GM18870 (cell line): Measurements from ENCODE around the gene NUDT3.

Experiments
- ATAC-seq: cut with Tn5 transposase; IDR thresholded peaks from one replicate; pipeline ENCODE4 v1.9.1; 2021; ENCODE audit warnings: moderate library complexity; ENCODE audit not compliant: unreplicated experiment

The NUDT3 gene

DNA sequence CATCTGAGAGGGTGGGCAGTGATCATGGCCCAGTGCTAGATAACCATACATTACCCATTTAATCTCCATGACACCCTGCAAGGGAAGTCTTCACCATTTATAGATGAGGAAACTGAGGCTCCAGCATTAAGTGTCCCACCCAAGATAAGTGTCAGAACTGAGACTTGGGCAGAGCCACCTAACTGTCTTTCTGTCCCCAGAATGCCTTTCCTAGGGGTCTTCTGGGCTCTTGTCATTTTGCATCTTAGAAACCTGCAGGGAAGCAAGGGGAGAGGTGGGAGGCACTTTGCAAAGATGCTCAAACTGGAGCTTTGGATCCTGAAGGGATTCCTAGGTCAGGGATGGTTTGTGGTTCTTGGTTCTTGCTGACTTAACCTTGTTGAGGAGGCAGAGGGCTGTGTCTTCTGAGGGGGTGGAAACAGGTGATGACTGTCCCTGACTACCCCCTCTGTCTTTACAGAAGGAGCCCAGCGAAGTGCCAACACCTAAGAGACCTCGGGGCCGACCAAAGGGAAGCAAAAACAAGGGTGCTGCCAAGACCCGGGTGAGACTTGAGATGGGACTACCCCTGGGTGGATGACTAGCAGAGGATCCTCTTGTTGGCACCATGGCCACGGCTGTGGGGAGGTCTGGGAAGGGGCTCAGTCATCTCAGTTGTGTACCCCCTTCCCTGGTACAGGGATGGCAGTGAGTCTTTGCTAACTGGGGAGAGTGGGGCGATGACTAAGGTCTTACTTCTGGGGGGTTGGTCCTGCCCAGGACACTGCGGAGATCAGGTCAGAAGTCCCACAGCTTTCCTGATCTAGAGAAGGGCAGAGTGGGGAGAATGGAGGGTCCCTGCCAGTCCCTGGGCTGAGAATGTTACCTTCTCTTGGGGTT is 150.0 kb downstream of the NUDT3 start:
- no peak for ATAC-seq

DNA sequence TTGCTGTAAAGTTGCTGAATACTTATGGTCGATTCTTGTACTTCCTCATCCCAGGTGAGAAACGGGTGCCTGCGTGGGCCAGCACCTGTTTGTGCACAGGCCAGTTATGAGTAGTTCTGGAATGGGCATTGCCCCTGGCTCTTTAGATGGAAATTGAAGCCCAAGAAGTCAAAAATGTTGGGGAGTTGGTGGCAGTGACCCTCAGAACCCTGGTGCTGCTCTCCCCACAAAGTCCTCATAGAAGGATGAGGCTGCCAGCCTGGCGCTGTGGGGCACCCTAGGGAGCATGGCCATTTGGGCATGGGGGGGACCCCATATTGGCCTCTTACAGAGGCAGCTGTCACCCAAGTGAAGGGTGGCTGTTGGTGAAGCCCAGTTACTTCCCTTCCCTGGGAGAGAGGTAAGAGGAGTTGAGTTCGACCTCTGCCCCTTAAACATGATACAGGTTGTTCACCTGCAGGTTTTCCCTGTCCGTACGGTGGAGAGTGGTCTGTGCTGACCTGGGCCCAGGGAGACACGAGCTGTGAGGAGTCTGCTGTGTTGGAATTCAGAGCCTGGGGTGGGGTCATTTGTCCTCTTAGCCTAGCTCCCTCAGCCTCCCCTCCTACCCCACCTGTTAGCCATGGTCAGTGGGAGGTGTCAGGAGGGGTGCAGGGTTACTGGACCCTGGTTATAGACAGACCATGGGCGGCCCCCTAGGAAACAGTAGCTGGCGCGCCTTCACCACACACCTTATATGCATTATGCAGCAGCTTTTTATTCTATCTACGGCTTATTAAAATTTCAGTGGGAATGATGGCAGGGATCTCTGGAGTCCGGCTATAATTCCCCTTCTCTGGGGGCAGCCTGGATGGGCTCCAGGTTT is 150.9 kb downstream of the NUDT3 start:
- no peak for ATAC-seq

DNA sequence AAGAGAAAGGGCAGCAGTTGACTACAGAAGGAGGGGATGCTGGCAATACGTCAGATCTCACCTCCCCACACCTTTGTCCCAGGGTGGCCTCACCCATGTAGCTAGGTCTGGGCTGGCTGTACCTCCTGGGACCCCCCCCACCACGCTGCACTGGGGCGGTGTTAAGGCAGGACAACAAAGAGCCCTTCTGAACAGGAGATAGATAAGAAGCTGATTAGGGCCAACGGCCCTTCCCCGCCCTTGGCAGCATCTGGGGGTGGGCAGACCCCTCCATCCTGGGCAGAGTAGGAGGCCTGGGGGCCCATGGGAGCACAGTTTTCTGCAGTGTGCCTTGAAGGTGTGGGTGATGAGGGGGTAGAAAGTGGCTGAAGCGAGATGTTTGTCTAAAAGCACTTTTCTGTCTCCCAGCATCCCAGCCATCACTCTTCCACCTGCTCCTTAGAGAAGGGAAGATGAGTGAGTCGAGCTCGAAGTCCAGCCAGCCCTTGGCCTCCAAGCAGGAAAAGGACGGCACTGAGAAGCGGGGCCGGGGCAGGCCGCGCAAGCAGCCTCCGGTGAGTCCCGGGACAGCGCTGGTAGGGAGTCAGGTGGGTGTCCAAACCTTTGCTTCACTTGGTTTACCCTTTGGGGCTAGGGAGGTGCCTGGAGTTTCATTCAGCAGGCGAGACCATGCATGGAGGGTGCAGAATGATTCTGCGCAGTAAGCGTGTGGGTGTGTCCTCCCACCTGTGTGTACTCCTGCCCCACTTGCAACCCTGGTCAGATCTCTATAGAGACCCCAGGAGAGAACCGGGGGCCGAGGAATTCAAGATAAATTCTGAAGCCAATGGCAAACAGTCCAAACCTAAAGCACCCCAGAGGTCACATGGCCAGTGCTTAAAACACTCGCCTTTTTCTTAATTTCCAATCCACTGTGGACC is 151.9 kb downstream of the NUDT3 start:
- ATAC-seq: no peak

DNA sequence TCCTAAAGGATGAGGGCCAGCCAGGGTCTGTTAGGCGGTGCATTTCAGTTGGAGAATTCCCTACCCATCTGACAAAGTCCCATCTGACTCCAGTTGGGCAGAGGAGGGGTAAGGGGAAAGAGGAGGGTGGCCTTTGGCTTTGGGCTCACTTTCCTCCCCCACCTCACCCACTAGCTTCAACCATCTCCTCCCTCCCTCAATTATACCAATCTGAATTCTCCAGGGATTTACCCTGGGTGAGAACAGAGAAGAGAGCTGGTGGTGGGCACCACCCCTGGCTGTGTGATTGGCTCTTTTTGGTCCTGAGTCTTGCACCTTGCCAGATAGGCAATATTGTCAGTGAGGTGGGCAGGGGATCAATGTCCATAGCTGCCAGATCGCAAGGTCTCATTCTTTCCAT is 152.6 kb downstream of the NUDT3 start:
- no peak for ATAC-seq

DNA sequence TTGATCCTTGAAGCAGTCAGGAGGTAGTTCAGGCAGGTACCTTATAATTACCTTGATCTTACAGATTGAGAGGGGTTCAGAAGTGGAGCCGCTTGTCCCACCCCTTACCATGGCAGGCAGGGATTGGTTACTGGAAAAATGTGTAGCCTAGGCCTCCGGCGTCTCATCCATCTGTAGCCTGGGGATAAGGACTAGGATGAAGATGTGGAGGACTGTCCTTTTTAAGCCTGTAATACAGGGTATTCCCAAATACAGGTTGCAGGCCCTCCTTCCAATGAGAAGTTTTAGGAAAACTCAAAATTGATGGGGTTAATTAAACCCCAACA is 153.0 kb downstream of the NUDT3 start:
- ATAC-seq: no peak

DNA sequence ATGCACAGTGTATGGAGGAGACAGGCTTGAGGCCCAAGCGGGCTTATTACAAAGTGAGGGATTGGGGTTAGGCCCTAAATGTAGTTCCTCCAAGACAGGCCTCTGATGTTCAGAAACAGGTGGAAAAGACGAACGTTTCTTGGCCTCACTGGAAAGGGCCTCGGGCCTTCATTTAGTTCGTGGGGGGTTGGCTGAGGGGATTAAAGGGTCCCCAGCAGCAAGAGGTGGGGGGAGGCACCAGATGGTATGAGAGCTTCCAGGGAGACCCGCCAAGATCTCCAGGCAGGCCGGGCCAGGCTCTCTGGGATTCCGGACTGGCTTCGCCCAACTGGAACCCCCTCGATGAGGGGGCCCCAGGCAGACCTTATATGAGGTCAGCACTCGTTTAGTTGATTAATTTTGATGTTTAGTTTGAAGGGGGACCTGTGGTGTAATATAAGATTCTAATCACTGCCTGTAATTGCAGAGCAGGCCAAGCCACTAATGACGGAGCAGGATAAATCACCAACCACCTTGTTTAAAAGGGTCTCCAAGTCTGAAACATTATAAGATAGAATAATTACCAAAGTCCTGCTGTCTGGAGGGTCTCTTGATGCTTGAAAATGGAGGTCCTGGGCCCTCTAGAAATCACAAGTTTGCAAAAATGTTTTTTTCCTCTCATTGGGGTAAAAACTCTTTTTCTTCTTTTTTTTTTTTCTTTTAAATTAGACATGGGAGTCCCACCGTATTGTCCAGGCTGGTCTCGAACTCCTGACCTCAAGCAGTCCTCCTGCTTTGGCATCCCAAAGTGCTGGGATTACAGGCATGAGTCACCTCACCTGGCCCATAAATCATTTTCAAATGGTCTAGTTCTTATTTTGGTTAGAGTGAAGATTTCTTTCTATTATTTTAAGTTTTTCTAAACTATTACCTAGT is 153.6 kb downstream of the NUDT3 start:
- no peak for ATAC-seq

DNA sequence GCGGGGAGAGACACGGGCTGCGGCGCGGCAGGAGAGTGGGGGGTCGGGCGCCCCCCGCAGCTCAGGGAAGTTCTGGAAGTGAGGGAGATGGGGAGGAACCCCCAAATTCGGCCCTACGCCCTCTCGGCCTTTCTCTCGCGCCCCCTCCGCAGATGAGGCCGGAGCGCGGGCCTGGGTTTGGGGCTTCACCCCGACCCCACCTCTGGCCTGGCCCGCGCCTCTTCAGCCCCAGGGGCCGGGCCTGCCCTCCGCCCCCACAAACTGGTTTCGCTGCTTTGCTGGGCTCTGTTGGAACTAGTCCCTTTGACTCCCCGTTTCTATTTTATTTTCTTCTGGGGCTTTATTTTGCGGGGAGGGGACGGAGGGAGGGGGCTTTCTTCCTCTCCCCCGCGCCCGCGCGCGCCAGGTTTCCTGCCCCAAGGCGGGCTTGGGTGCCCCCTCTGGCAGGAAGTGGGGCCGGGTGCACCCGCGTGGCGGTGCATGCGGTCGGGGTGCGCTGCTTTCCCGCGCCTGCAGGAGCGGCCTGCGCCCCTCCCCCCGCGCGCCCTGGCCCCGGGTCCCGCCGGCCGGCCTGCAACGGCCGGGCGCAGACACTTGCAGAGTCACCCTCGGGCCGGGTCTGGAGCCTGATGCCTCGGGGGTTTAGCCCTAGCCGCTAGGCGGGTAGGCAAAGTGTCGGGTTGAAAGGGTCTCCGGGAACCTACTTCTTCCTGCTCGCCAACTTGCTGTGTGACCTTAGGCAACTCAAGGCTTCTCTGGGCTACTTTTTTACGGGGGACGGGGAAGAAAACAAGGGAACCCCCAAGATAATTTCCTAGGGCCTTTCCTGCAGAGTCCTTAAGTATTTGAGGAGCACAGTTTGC is 154.5 kb downstream of the NUDT3 start:
- ATAC-seq: no peak

DNA sequence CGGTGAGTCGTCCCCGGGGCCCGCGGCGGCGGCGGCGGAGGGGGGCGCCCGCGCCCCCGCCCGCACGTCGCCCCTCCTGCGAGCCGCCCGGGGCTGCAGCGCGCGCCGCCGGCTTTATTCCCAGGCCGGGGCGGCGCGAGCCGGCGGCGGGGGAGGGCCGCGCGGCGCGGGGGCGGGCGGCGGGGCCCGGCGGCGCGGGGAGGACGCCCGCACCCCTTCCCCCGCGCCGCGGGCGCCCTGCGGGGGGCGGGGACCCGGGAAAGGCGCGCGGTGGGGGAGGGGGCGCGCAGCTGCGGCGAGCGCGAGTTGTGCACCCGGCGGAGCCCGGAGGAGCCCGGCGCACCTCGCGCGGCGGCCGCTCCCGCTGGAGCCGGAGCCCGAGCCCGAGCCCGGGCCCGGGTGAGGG is 155.2 kb downstream of the NUDT3 start:
- no peak for ATAC-seq

DNA sequence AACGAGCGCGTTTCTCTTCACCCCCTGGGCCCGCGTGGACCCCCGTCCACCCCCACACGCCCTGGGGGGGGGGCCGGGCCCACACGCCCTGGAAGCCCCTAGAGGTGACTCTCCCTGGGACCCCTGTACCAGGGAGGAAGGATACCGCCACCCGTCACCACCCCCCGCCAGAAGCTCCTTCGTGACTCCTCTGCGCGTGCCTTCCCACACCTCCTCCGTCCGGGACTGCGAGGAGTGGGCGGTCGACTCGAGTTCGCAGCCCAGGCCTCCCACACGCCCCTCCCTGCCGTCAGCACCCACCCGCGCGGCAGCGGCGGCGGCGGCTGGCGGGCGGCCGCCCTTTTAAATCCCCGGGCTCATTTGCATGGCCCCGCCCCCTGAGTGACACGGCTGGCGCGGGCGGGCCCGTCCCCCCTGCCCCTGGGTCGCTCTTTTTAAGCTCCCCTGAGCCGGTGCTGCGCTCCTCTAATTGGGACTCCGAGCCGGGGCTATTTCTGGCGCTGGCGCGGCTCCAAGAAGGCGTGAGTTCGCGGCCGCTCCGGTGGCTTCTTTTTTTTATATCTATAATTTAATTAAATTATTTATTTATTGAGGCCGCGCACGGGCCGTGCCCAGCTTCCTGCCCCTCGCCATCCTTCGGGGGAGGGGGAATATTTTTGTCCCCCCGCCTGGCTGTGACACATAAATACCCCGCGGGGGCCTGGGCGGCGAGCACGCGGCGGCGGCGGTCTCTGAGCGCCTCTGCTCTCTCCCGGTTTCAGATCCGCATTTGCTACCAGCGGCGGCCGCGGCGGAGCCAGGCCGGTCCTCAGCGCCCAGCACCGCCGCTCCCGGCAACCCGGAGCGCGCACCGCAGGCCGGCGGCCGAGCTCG is 155.8 kb downstream of the NUDT3 start, which contains the start of gene HMGA1:
Gene HMGA1 (plus strand): TSS at position 431 of the 873 bp plus-strand sequence. CDS start 3,908 bp downstream, outside the sequence.
- ATAC-seq: no peak

DNA sequence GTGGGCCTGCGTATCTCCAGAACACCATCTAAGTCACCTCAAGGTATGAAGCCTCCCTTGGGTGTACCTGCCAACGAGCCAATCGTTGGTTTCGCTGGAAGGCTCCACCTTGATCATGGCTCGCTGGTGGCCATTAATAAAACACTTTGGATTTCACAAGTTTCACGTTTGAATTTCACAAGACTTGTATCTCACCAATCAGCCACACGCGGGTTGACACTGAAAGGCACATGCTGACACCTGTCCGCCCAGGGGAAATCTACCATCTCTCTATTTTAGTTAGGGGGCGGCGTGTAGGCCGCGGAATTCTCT is 156.4 kb downstream of the NUDT3 start:
- no peak for ATAC-seq

DNA sequence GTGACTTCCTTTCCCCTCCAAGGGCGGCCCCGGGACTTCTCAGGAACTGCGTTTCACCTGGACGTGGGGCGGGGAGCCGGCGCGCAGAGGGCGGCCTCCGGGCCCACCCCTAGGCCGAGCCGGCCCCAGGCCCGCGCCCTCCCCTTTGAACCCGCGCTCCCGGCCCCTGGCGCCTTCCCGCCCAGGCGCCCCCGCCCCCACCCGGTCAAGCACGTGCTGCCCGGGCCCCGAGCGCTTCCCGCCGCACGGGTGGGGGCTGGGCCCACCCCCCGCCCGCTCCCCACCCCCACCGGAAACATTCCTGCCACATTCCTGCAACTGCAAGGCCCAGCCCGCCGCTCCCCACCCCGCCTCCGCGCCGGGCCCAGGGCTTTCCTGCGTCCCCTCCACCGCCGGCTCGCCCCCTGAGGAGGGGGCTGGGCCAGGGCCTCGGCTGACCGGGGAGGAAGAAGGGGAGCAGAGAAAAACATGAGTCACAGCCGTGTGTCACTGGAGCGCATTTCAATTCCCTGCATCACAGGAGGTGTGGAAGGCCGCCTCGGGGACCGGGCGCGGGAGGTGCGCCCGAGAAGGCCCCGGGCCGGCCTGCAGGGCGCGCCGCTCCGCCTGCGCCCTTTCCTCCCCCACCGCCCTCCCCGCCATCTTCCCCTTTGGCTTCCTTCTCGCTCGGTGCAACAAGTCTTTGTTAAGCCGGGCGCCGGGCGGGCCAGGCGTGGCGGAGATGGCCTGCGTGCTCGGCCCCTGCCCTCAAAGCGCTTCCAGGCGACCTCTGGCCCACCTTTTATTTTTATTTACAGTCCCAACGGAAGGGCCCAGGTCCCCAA is 156.9 kb downstream of the NUDT3 start:
- ATAC-seq: no peak

DNA sequence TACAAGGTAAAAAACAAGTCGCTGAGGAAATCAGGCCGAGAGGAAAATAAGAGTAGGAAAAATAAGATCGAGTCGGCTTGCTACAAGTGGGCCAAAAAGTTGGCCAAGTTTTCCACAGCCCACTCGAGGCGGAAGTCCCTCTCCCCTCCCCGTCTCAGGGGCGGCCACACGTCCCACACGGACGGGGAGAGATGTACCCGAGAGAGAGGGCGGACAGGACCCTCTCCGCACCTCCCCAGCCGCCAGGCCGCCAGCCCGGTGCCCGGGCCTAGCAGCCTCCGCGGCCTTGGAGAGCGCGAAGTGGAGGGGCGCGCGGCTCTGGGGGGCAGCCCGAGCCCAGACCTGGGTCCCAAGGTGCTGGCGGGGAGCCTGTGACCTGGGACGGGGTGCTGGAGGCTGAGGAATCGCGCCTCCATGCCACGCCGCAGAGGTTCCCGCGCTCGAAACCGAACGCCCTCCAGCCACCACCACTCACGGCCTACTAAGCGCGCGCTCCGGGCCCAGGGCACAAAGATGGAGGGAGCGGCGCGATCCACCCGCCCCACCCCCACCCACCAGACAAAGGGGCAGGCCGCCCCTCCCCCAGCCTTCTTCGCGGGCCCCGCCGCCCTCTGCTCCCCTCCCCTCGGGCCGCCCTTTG is 157.7 kb downstream of the NUDT3 start:
- no peak for ATAC-seq

DNA sequence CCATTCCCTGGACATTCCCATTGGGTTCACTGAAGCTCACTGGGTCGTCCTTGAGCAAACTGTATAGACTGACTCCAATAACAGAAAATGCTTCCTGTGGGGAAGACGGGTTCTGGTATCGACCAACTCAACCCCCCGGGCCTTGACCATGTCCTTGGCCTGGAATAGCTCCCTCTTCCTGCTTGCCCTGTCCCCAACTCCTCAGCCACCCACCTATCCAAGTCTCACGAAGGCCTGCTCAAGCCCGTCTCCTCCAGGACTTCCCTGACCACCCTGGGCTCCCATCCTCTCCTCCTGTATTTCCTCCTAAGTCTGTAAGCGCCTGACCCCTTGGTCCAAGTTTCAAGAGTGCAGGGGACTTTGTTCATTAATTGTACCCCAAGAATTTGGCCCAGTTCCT is 158.6 kb downstream of the NUDT3 start:
- ATAC-seq: no peak

DNA sequence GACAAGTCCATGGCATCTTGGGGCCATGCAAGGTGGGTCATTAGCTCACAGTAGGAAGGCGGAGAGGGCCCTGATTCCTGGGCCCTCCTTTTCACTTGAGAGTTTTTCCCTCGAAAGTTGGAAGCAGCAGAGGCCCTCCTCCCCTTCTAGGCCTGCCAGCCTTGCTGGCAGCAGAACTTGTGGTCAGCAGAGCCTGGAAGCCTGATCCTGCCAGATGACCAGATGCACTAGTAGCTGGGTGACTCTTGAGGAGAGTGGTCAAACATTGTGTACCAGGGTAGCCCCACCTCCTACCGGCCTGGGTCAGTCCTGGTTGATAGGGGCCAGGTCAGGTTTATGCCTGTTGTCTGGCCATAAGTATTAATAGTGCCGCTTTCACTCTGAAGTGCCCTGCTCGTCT is 159.6 kb downstream of the NUDT3 start:
- no peak for ATAC-seq

DNA sequence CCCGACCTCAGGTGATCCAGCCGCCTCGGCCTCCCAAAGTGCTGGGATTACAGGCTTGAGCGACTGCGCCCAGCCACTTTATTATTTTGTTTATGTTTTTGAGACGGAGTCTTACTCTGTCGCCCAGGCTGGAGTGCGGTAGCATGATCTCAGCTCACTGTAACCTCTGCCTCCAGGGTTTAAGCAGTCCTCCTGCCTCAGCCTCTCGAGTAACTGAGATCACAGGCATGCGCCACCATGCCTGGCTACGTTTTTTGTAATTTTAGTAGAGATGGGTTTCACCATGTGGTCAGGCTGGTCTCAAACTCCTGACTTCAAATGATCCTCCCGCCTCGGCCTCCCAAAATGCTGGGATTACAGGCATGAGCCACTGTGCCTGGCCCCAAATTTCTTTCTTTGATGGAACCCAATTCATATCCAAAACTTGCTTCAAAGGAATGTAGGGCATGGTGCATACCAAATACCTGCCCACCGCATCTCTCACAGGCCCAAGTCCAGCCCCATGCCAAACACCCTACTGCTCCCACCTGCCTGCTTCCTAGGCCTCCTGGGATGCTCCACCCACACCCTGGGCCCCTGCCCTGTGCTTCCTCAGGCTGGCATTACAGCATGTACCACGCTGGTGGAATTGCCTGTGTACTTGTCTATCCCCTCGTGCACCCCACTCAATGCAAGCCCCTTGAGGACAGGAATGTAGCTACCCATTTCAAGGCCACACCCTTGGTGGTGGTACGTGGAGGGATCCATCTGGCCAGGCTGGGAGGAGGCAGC is 160.7 kb downstream of the NUDT3 start:
- ATAC-seq: no peak
